SK-N-SH (cell line): ENCODE measurements around the gene TIMP2.

Source experiments
- CTCF ChIP-seq: fragments of 200-600 bp; sonication (generic); IDR thresholded peaks from 2 replicates; pipeline ENCODE4 v1.6.1; 2017; ENCODE audit warnings: antibody characterized with exemption, mild to moderate bottlenecking, moderate library complexity
- FOSL2 ChIP-seq: IDR thresholded peaks from 2 replicates; pipeline ENCODE4 v1.4.0; 2012; ENCODE audit warnings: low read depth, mild to moderate bottlenecking, moderate library complexity, borderline replicate concordance
- MAX ChIP-seq: IDR thresholded peaks from 2 replicates; pipeline ENCODE4 v1.4.0; 2012; ENCODE audit warnings: low read depth
- MEF2A ChIP-seq: IDR thresholded peaks from 2 replicates; pipeline ENCODE4 v1.4.0; 2012; ENCODE audit warnings: low read depth, borderline replicate concordance
- PBX3 ChIP-seq: IDR thresholded peaks from 2 replicates; pipeline ENCODE4; 2012
- POLR2AphosphoS5 ChIP-seq: IDR thresholded peaks from 2 replicates; pipeline ENCODE4 v1.6.1; 2012; ENCODE audit warnings: low read depth, low read length
- RAD21 ChIP-seq: IDR thresholded peaks from 2 replicates; pipeline ENCODE4 v1.6.1; 2012; ENCODE audit warnings: mild to moderate bottlenecking, low read length
- RCOR1 ChIP-seq: fragments of 150-350 bp; IDR thresholded peaks from 2 replicates; pipeline ENCODE4 v1.6.1; 2017; ENCODE audit warnings: antibody characterized with exemption, low read length
- REST ChIP-seq: IDR thresholded peaks from 2 replicates; pipeline ENCODE4 v1.6.1; 2012; ENCODE audit warnings: mild to moderate bottlenecking, low read depth, low read length, moderate library complexity
- TEAD4 ChIP-seq: IDR thresholded peaks from 2 replicates; pipeline ENCODE4 v1.4.0; 2012; ENCODE audit warnings: mild to moderate bottlenecking, borderline replicate concordance; ENCODE audit not compliant: insufficient read depth
- USF2 ChIP-seq: fragments of 150-350 bp; IDR thresholded peaks from 2 replicates; pipeline ENCODE4 v1.6.1; 2017; ENCODE audit warnings: antibody characterized with exemption, low read length, low read depth, borderline replicate concordance

GRCh38 chr17:78888941-78889518, 36.2 kb downstream of the TIMP2 start:
- no peak for TF ChIP-seq RAD21
- TF ChIP-seq POLR2AphosphoS5 = no peak
- TF ChIP-seq MEF2A = no peak
- TF ChIP-seq CTCF = no peak
- TF ChIP-seq MAX = no peak
- TF ChIP-seq USF2 = no peak
- no peak for TF ChIP-seq PBX3
- TF ChIP-seq FOSL2 = no peak
- no peak for TF ChIP-seq REST
- no peak for TF ChIP-seq RCOR1
- no peak for TF ChIP-seq TEAD4
